Neural crest cell (in vitro differentiated cells): ENCODE measurements around the gene SMIM1. TPM values are rescaled to one million over a fixed set of nuclear protein-coding genes. Genes with fewer than 3 reads are reported as not detected.

Source experiments
- DNase-seq: peaks from one replicate; pipeline ENCODE4 v3.0.0; 2021; ENCODE audit warnings: low read depth, mixed read lengths, low spot score
- H3K27ac Mint-ChIP-seq: one replicate; pipeline ENCODE4 v1.8.0; 2021; ENCODE audit warnings: mild to moderate bottlenecking, mixed read lengths; ENCODE audit not compliant: unreplicated experiment
- H3K27me3 Mint-ChIP-seq: 2 replicates; pipeline ENCODE4 v1.8.0; 2021; ENCODE audit warnings: low read depth, mild to moderate bottlenecking, mixed read lengths
- H3K36me3 Mint-ChIP-seq: 2 replicates; pipeline ENCODE4 v1.8.0; 2021; ENCODE audit warnings: low read depth, mild to moderate bottlenecking, mixed read lengths
- H3K4me1 Mint-ChIP-seq: 2 replicates; pipeline ENCODE4 v1.8.0; 2021; ENCODE audit warnings: mixed read lengths
- H3K4me3 Mint-ChIP-seq: one replicate; pipeline ENCODE4 v1.8.0; 2021; ENCODE audit warnings: mild to moderate bottlenecking, mixed read lengths
- H3K9me3 Mint-ChIP-seq: 2 replicates; pipeline ENCODE4 v1.8.0; 2021; ENCODE audit warnings: mixed read lengths
- total RNA-seq: library from RNA; stranded (reverse); gene quantifications from 2 replicates; pipeline ENCODE4 v1.2.1, GENCODE V29; 2021
- TF ChIP-seq, protein P1 (sequence below): fragments of 200-600 bp; sonication (generic); conservative IDR thresholded peaks from 2 replicates; pipeline ENCODE4 v1.5.0; 2021; ENCODE audit warnings: antibody characterized with exemption, mild to moderate bottlenecking

SMIM1 gene
- total RNA-seq, 1 donor from 2014 or later, result 4.7 TPM

DNA sequence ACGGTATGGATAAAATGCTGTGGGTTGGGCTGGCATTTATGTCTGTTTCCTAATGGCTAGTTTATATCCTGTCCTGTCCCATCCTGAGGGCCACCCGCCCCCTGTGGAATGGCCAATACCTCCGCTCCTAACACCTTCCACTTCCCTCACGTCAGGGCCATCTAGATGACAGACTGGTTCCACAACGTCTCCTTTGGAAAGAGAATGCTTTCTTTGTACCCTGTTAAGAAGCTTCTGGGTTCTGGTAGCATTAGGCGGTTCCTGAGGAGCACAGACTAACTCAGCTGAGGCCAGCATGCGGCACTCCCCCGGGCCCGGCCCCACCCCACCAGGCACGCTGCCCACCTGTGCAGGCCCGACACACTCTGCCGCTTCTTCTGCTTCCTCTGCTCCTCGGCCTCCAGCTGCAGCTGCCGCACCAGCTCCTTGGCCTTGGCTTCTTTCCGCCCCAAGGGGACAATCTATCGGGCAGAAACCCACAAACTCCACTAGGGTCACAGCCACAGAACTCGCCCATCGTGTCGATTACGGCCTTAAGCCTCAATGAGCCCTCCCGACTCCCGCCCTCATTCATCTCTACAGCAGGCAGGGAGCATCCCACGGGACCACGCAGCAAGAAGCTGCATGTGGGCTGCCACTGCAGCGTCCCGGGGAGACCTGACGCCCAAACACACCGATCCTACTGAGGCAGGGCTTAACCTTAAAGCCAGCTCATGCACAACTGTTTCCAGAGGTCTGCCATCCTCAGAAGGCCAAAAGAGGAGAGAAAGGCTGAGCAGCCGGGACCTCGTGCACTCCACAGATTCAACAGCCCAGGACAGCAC is 11.3 kb downstream of the SMIM1 start:
- Mint-ChIP-seq H3K27ac (peak overlapping the region; percentile 38), H3K4me1 (no peaks in the 10 kb centered on the region), H3K4me3 (no peak overlapping the region), H3K9me3 (no peaks in the 10 kb centered on the region), H3K36me3 (peaks cover 16% of the 10 kb centered on the region), H3K27me3 (no peaks in the 10 kb centered on the region)
- no peak for DNase-seq
- TF ChIP-seq, protein P1, sequence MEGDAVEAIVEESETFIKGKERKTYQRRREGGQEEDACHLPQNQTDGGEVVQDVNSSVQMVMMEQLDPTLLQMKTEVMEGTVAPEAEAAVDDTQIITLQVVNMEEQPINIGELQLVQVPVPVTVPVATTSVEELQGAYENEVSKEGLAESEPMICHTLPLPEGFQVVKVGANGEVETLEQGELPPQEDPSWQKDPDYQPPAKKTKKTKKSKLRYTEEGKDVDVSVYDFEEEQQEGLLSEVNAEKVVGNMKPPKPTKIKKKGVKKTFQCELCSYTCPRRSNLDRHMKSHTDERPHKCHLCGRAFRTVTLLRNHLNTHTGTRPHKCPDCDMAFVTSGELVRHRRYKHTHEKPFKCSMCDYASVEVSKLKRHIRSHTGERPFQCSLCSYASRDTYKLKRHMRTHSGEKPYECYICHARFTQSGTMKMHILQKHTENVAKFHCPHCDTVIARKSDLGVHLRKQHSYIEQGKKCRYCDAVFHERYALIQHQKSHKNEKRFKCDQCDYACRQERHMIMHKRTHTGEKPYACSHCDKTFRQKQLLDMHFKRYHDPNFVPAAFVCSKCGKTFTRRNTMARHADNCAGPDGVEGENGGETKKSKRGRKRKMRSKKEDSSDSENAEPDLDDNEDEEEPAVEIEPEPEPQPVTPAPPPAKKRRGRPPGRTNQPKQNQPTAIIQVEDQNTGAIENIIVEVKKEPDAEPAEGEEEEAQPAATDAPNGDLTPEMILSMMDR, result no peak

DNA sequence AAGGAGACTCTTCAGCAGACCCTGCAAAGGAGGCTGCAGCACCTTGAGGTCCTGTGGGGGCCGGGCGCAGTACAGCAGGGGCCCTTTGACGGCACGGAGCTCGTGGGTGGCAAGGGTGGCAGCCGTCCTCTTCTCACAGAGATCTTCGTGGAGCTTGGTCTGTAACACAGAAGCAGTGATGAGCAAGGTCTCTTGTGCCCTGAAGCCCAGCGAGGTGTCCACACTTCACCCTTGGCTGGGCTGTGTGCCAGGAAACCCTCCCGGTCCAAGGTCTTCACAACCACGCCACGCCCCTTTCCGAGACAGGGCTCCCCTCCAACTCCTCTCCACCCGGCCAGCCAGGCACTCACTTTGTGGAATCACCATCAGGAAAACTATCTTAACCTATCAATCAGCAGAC is 12.5 kb downstream of the SMIM1 start:
- DNase-seq, result no peak
- TF ChIP-seq, protein P1, result no peak
- Mint-ChIP-seq H3K36me3 (peaks cover 11% of the 10 kb centered on the region), H3K4me1 (no peaks in the 10 kb centered on the region), H3K27ac (no peak overlapping the region), H3K9me3 (no peaks in the 10 kb centered on the region), H3K4me3 (peak overlapping the region; percentile 79), H3K27me3 (no peaks in the 10 kb centered on the region)

DNA sequence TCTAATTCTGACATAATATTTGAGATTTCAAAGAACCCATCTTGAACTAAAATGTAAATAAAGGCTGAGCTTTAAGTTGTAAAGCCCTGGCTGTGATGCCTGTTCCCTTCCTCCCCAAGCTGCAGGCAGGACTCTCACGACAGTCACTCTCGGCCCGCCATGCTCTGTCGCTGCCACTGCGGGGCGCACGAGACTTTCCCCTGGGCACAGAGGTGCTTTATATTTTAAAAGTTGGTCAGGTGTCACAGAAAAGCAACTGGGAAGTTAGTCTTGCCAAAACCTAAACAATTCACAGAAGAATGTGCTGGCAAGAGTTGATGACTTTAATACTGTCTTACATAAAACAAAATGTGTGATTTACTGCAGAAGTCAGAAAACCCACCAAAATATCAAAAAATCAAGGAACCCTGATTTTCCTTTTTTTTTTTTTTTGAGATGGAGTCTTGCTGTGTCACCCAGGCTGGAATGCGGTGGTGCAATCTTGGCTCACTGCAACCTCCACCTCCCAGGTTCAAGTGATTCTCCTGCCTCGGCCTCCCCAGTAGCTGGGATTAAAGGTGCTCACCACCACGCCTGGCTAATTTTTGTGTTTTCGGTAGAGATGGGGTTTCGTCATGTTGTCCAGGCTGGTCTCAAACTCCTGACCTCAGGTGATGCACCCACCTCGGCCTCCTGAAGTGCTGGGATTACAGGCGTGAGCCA is 13.1 kb downstream of the SMIM1 start:
- Mint-ChIP-seq H3K4me3 (peak overlapping the region; percentile 79), H3K4me1 (no peaks in the 10 kb centered on the region), H3K9me3 (no peaks in the 10 kb centered on the region), H3K36me3 (peaks cover 7% of the 10 kb centered on the region), H3K27ac (no peak overlapping the region), H3K27me3 (no peaks in the 10 kb centered on the region)
- DNase-seq, result peak; percentile 34
- TF ChIP-seq, protein P1, result peak; percentile 52

DNA sequence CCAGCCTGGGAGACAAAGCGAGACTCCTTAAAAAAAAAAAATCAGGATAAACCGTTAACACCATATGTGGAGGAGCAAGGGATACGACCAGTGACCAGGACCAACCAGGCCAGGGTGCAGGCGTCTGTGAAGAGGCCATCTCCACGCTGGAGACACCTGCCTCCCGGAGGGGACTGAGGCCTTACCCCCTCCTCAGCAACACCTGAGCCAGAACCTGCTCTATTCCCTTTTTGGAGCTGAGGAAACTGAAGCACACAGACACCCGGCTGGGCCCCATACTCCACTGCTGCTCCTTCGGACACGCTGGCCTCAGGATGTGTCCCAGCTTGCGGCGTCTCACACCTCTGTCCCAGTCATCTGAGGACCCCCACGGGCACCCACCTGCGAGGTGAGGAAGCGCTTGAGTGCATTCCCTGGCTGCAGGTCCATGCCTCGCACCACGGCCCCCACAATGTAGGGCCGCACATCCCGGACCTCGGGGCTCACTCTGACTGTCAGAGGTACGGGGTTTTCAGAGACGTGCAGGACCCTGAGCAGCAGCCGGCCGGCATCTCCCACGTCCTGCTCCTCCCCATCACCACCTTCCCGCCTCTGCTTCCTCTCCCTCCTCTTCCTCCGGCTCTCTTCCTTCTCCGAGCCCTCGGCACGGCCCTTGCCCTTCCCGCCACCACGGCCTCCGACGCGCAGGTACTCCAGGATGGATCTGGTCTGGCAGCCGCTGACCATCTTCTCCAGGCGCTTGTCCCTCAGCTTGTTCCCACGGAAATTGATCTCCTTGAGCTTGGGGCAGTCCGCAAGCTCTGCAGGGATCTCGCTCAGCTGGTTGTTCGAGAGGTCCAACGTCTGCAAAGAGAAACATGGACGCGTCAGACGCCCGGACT is 14.2 kb downstream of the SMIM1 start:
- Mint-ChIP-seq H3K27me3 (no peaks in the 10 kb centered on the region), H3K4me1 (no peaks in the 10 kb centered on the region), H3K4me3 (no peak overlapping the region), H3K9me3 (no peaks in the 10 kb centered on the region), H3K27ac (no peak overlapping the region), H3K36me3 (peaks cover 7% of the 10 kb centered on the region)
- TF ChIP-seq, protein P1, result no peak
- DNase-seq, result no peak

DNA sequence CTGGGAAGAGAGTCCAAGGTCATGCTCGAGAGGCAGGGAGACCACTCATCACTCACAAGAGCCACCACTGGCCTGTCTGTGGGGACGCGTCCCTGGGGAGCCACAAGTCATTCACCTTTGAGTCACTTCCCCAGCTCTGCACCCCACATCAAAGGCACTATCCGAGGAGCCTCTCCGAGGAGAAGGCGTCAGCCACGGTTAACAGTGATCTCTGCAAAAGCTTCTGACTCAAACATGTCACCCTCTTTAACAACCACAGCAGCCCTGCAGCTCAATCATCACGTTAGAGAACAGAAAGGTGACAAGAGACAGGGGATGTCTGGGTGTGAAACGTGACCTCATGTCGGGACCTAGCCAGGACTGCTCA is 14.8 kb downstream of the SMIM1 start:
- DNase-seq, result no peak
- H3K36me3 Mint-ChIP-seq, result peaks cover 7% of the 10 kb centered on the region
- H3K27me3 Mint-ChIP-seq, result no peaks in the 10 kb centered on the region
- TF ChIP-seq, protein P1, result no peak
- no peak overlapping the region for H3K4me3 Mint-ChIP-seq
- no peaks in the 10 kb centered on the region for H3K4me1 Mint-ChIP-seq
- H3K27ac Mint-ChIP-seq, result no peak overlapping the region
- H3K9me3 Mint-ChIP-seq, result no peaks in the 10 kb centered on the region
